ENCODE data around the gene HUNK.
"Not testable (repeated sequence)": the region's sequence is repeated elsewhere in the genome, so short reads cannot be mapped to it uniquely, and the experiment has no call there.

The HUNK gene

DNA sequence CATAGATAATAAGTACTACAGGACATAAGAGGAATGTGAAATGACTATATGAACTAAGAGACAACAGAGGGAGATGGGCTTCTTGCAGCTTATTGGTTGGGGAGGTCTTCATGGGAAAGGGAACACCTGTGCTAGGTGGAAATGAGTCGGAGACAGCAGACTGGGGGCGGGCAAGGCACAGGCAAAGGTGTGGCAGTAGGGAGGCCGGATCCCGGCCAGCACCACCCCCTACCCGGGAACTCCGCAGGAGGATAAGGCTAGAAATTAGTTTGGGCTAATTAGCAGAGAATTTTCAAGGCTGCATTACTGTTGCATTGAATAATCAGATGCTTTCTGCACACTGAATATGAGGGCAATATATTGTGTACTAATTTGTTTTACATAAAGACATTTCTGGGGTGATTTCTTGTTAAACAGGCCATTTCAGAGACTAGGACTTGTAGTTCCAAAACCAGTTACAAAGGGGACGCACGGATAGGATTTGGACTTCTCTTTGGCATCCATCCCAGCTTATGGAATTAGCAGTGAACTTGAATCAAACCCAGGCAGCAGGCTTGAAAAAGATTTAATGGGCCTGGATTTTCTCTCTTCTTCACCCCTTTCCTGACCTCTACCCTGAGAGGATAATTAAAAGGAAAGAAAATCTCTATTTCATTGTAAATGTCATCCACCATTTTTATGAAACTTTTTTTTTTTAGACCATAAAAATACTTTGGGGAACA, 2.2 kb upstream of the HUNK start:
- no peak for DNase-seq (ENCODE audit: low read depth, low spot score)

DNA sequence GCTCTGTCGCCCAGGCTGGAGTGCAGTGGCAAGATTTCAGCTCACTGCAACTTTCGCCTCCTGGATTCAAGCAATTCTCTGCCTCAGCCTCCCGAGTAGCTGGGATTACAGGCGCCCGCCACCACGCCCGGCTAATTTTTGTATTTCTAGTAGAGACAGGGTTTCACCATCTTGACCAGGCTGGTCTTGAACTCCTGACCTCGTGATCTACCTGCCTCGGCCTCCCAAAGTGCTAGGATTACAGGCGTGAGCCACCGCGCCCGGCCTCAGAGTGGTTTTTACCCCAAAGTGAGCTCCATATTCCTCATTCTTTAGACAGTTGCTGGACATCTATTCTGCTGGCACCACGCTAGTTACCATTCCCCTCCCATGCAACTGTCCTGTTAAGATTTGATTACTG, 1.4 kb upstream of the HUNK start:
- DNase-seq (ENCODE audit: low read depth, low spot score) = not testable (repeated sequence)

DNA sequence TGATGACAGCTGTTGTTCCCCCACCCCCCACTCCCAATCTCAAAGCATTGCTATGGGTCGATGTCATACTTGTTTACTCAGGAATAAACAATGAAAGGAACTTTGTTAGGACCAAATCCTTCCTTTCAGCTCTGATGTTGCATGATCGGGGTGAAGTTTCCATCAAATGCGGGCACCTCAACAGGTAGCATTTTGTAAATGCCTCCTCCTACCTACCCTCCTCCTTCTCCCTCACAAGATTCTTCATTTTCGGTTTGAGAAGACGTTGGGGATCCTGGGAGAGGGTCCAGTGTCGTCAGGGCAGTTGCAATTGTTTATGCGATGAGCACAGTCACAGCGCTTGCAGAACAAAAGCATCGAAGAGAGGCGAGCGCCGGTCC, 758 bp upstream of the HUNK start:
- DNase-seq (ENCODE audit: low read depth, low spot score) = no peak

DNA sequence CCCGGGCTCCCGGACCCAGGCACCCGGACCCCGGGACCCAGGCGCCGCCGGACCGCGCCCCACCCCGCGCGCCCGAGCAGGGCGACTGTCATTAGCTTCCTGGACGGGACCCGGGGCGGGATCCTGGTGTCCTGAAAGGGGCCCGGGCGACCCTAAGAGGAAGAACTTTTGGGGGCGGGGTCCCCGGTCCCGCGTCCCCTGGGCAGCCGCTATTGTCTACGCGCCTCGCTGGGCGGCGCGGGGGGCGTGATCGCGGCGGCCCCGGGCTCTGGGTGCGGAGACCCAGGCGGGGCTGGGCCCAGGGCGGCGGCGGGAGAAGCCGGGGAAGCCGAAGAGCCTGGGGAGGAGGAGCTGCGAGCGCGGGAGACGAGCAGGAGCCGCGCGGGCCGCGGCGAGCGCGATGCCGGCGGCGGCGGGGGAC, 465 bp downstream of the HUNK start:
- no peak for DNase-seq (ENCODE audit: low read depth, low spot score)

DNA sequence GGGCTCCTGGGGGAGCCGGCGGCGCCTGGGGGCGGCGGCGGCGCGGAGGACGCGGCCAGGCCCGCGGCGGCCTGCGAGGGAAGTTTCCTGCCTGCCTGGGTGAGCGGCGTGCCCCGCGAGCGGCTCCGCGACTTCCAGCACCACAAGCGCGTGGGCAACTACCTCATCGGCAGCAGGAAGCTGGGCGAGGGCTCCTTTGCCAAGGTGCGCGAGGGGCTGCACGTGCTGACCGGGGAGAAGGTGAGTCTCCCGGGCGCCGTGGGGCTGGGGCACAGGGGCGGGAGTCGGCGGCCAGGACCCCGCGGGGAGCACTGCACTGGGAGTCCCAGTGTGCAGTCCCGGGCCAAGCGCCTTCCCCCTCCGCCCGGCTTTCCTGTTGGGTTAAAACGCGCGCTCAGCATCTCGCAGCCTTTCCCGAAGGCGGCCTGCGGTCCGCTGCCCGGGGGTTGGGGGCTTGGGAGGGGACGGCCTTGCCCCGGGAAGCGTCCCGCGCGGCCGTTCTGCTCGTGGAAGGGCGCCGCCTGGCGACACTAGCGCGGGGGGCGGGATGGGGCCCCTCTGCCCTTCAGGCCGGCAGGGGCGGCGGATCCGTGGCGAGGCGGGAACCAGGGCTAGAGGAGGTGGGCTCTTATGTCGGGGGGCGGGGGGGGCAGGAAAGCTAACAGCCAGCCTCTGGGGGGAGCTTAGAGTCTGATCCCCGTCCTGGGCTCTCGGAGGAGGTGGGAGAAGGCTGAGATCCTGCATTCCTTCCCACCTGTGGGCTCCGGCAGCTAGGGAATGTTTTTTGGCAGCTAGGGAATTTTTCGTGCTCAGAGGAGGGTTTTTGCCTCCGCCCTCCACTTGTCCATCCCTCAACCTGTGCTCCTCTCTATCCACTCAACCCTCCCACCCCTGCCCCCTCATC, 1.1 kb downstream of the HUNK start:
- DNase-seq (ENCODE audit: low read depth, low spot score) = no peak

DNA sequence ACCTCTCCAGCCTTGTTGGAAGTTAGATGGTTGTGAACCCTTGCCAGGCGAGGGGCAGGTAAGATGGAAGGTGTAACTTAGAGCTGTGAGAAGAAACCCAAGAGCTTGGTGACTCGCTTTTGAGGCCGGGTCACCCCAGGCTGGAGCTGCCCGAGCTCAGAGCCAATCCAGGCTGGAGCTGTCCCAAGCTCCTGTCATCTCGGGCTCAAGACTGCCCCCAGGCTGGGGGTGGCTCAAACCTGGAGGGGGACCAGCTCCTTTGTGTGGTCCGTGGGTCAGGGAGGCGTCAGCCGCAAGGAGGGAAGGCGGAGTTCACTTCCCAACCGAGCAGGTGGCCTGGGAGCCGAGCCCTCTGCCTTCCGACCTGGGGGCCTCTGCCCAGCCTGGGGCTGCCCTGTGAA, 2.0 kb downstream of the HUNK start:
- DNase-seq (ENCODE audit: low read depth, low spot score) = no peak

DNA sequence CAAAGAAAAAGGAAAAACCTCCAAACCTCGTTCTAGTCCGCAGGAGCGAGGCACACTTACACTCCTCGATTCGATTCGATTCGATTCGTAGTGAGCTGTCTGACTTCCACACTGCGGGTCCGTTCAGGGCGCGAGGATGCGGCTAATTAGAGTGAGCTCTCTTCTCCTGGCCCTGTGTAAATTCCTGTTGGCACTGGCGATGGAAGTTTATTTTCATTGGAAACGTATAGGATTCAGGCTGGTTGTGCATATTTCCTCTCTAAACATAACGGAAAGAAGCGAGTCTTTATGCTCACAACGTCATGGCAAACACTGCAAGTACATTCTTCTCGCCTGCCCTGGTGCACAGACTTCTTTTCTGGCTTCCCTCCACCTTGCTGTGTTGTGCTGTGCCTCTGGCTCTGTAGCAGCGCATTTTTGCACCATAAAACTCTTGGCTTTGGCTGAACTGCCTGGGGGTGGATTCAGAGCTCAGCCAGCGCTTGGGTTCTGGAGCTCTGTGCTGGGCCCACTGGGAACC, 2.7 kb downstream of the HUNK start:
- no peak for DNase-seq (ENCODE audit: low read depth, low spot score)

DNA sequence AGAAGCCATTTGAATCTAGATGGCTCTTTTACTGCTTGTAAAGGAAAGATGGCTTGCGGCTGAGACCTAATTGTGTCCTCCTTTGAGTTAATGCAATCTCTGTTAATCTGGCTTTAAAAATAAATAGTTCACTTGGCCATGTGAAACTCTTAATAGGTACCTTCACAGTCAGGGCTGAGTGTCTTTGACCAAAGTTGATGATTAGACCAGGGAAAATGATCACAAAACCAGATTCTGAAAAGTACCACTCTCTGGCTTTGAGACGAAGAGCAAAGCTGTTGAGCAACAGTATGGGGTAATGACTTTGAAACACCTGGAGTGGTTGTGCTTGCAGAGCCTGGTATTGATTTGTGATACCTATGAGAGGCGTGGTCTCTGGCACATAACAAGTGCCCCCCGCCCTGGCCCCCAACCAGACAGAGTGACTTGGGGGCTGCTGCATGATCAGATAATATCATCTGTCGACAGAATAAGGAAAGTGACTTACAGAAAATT, 4.7 kb downstream of the HUNK start:
- no peak for DNase-seq (ENCODE audit: low read depth, low spot score)

DNA sequence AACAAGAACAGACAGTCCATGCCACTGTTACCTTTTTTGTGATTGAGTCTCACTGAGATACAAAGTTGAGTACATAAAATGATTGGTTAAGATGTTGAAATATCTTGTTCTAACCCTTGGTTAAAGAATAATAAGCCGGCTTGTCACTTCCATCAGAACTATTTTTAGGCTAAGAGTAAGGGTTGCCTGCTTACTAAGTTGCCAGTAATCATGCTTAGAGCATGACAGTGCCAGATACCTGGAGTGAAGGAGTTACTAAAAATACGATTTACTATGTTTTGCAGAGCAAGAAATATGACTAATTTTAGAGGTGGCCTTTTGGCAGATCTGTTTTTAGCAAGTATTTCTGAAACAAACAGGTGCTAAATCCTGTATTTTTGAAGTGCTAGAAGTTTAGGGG, 6.0 kb downstream of the HUNK start:
- no peak for DNase-seq (ENCODE audit: low read depth, low spot score)

DNA sequence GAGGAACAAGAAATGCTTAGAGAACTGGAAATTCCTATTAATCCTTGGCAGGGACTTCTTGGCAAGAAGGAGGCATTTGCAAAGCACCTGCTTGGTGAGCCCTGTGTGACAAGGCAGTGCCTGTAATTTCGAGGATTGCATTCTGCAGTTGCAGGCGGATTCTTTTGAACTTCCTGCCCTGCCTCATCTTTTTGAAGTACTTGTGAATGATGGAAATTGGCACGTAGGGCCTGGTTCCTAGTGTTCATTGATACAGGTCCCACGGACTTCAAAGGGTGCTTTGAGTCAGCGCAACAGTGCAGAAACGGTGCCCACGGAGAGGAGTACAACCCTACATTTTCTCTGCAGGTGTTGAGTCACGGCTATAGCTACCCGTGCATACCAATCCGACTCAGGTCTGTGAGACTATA, 6.4 kb downstream of the HUNK start:
- no peak for DNase-seq (ENCODE audit: low read depth, low spot score)

DNA sequence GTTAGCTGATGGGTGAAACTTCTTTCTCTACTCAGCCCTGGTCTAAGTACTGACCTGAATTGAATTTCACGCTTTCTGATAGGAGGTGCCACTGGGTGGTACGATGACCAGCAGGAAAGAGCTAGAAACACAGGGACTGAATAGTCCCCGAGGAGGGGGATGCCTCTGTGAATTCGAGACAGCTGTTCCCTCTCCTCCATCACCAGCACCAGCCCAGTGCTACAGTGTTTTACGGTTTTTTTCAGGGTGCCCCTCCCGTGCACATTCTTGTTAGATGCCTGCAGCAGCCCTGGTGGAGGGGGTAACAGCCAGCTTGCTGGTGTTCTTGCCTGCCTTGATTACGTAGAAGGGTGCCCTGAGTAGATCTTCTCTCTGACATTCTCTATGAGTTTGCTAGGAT, 7.1 kb downstream of the HUNK start:
- DNase-seq (ENCODE audit: low read depth, low spot score) = no peak

DNA sequence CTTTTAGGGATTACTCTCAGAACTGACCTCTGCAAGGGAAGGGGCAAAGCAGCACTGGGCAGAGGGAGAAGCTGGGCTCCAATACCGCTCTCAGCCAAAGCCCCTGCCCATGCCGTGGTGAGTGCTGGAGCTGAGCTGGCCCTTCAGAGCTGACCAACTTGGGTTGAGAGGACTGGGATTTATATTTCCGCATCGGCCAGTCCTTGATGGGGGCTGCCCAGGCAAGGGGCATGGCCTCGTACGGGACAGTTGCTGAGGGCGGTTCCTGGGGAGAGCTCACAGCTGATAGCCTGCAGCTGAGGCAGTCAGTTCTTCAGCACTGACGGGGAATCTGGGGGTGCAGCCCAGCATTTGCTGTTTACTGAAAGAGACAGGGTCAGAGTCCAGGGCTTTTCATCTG, 8.0 kb downstream of the HUNK start:
- DNase-seq (ENCODE audit: low read depth, low spot score) = no peak

DNA sequence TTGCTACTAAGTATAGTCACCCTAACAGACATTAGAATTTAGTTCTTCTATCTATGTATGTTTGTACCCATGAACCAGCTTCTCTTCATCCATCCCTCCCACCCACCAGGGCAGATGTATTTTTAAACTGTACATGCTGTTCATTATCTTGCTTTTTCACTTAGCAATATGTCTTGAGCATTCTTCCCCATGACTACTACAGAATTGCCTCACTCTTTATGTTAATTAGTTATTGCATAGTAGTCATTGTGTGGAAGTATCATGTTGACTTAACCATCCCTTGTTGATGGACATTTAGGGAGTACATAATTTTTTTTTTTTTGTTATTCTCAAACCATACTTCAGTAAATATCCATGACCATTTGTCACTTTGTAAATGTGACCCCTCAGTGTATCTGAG, 9.9 kb downstream of the HUNK start:
- DNase-seq (ENCODE audit: low read depth, low spot score) = no peak

DNA sequence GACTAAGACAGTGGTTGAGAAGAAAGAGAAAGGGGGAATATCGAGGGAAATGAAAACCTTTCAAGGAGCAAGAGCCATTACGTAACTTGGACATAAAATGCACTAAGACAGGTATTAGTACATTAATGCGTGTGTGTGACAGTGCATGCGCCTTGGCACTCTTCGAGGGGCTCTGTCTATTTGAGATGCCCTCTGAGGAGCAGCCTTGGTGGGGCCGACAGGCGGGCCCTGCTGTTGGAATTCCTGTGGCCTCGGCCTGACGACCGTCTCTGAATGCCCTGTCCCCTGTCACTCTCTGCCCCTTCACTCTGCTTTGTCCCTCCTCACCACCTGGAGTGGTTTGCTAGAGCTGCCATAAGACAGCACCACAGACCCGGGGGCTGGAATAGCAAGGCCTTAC, 12.3 kb downstream of the HUNK start:
- no peak for DNase-seq (ENCODE audit: low read depth, low spot score)

DNA sequence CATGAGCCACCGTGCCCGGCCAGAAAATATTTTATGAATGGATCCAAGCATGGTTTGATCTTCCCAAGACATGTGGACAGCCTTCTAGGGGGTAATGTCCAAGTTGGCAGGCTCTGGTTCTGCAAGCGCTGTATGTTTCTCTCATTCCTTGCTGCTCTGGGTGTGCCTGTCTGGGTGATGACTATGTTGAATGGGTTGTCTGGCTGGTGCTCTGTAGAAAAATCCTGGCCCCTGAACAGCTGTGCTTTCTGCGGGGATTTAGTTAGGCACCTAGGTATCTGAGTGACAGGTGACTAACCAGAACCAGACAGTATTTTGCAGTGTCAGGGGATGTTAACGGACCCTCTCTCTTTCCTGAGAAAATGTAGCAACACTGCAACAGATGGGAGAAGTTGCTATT, 14.1 kb downstream of the HUNK start:
- no peak for DNase-seq (ENCODE audit: low read depth, low spot score)

DNA sequence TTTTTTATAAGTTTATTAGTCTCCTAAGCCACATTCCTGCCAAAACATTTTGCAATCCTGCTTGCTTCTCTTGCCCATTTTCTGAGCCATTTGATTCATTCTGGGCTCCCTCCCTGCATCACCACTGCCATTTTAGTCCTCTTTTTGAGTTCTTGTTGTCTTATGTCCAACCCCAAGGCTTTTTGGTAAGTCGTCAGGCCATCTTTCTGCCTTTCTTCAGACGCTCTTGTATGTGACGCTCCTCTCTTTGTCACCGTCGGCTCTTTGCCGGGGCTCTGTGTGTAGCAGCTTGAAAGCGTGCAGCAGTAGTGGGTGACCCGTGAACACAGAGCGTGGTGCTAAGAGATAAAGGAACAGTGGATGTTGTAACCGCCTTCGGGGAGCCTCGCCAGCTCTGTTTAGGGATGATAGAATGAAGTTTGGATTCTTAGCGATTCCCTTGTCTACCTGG, 14.6 kb downstream of the HUNK start:
- no peak for DNase-seq (ENCODE audit: low read depth, low spot score)

DNA sequence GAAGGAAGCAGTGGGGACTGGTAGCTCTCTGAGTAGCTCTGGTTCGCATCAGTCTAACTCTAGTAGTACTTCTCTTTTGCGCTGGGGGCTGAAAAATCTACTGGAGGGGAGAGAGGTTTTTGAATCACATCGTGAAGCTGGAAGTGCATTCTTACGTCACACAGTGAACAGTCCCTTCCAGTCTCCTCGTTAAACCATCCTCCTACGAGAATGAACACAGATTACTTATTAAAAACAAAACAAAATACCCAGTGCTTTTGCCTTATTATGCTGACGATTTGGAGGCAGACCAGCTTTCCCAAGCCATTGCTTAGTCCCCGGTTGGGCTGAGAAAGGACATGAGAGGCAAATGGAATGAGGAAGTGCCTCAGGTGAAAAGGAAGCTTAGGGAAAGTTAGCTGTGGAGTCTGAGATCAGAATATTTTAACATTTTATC, 16.1 kb downstream of the HUNK start:
- no peak for DNase-seq (ENCODE audit: low read depth, low spot score)

DNA sequence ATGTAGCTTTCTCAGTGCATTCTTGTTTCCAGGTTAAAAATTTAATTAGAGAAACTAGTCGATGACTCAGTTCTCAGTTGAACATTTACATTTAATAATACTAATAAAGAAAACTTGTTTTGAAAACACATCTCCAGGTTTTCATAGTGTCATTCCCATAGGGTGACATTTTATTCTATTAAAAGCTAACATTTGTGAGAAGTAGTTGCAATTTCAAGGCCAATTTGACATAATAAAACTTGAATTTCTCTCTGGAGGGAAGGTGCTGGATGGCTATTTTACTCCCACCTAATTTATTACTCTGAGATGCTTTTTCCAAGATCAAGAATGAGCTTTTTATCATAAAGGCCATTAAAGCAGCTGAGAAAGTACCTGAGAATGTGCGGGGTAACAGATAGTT, 16.6 kb downstream of the HUNK start:
- no peak for DNase-seq (ENCODE audit: low read depth, low spot score)

DNA sequence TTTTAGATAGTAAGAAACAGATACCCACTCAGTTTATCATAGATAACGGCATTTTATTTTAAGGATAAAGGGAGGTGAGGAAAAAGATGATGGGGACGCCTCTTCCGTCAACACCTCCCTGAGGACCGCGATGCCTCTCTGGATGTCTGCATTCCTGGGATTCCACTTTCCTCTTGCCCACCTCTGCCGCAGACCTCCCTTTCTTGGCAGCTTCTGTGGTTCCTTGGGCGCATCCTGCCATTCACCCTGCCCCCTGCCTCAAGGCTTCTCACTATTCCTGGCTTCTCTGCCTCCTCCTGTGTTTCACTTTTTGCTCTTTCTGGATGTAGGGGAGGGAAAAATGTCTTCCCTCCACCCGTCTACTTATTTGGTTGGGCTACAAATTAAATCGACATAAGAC, 19.9 kb downstream of the HUNK start:
- no peak for DNase-seq (ENCODE audit: low read depth, low spot score)

DNA sequence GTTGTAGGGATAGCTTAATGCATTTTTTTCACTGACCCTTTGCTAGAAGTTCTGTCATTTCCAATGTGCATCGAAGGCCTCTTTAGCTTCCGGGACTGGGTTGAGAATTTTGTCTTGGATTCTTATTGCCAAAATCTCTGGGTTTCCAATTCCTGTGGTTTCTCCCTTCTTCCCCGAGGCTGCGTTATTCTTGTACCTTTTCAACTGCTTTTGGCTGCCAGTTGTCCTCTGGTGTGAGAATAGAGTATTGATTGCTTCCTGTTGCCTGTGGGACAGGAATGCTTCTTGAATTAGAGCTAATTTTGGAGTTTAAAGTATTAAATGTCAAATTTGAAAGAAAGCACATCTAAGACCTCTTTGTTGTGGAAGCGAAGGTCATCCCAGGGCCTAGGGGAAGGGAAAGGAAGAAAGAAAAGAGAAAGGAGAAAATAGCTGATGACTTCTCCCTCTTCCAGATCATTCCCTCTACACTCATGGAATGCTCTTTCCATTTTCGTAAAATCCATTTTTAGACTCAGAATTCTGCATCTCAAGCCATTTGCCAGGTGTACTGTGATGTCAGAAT, 21.1 kb downstream of the HUNK start:
- DNase-seq (ENCODE audit: low read depth, low spot score) = no peak

DNA sequence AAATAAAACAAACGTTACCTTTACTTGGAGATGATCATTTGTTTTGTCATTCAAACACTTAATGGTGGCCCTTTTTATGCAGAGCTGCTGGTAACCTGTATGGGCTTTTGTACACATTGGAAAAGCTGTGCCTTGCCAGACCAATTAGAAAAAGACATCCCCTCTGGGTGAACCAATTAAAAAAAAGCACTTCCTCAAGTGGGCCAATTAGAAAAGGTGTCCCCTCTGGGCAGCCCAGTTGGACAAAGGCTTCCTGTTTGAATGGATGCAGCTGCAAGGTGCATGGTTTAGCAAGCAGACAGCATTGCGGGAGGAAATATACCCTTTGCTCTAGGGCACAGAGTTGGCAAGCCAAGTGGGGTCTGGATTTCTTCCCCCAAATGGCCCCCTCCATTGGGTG, 21.6 kb downstream of the HUNK start:
- DNase-seq (ENCODE audit: low read depth, low spot score) = no peak

DNA sequence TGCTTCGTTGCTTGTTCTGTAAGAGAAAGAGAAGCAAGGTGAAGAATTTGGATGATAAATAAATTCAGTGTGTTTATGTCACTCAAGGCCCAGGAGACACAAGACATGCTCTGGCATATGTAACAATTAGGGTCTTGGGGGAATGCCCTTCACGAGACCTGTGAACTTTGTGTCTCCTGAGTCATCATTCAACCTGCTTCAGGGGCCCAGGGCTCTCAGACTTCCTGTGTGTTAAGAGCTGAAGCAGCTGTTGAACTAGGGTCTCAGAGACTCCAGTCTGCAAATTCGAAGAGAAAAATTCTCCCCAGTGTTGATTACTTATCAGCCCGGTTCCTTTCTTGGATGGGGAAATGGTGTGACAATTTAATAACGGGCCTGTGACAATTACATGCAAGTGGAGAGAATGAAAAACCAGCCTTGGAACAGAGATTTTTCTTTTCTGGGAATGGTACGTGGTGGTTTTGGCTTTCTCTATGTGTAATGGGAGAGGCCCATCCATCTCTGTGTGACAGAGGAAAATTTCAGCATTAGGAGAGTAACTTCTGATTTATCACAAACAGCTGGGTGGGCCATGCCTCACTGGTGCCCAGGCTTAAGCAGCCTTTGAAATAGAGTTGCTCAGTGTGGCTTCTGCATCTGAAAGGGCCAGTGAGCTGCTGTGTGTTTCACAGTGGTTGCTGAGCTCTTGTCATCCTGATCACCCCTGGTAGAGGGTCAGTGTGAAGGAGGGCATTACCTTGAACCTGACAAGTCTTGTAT, 22.4 kb downstream of the HUNK start:
- DNase-seq (ENCODE audit: low read depth, low spot score) = no peak

Measured in activated naive CD8-positive, alpha-beta T cell treated with anti-CD3 and anti-CD28 coated beads, Interleukin-2, amount 50 U/mL, for 16 hours (primary cell).